Muscle of arm (tissue), 12 donors: ENCODE results near the gene ITGA7. TPM values are rescaled to one million over a fixed set of nuclear protein-coding genes. Genes with fewer than 3 reads are reported as not detected.
A peak's percentile ranks its signal among the peaks of the same experiment; 100 is the strongest.

Source experiments
- DNase-seq: peaks from one replicate; pipeline ENCODE4 v3.0.0-alpha.2; 2013
- polyA plus RNA-seq, 12 donors: library from polyadenylated mRNA; unstranded; fragments of 120-200 nt; gene quantifications; one replicate each; pipeline ENCODE4 v1.2.1, GENCODE V29; 2013; ENCODE audit not compliant: insufficient read length in 12 of 12

The ITGA7 gene
- polyA plus RNA-seq, 12 donors, result 185 to 513 (median 349) TPM

DNA sequence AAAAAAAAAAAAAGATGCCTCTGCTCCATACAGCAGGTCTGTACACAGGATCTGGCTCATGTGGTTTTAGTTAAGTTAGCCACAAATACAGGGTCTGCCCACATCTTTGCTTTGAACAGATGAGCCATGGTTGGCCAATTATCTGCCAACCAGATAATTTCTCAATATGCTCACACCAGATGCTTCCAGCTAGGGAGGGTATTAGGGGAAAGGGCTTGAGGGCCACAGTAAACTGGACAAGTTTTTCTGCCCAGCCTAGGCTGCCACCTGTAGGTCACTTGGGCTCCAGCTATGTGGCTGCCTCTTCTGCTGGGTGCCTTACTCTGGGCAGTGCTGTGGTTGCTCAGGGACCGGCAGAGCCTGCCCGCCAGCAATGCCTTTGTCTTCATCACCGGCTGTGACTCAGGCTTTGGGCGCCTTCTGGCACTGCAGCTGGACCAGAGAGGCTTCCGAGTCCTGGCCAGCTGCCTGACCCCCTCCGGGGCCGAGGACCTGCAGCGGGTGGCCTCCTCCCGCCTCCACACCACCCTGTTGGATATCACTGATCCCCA lies 13.3 kb upstream of the ITGA7 start:
- DNase-seq, result no peak

DNA sequence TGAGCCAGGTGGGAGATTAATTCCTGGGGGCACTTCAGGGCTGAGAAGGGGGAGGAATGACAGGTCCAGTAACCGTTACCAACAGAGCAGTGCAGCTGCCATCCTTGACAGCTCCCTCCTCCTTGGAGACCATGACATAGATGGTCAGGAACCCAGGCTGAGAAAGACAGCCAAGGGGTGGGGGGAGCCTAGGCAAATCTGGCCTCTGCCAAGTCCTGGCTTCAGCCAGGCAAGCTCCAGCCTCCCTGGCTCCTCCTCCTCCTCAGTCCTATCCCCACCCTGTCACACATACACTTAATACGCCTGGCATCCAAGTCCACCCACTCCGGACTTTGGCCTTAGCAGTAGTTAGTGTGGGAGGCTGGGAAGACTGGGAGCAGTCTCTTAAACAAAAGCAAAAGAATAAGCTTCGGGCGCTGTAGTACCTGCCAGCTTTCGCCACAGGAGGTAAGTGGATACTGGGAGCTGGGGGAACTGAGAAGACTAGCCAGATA lies 12.4 kb upstream of the ITGA7 start, which contains the start of gene RDH5:
TSS of gene RDH5 (plus strand) at position 323 of the 494 bp plus-strand sequence. CDS start 792 bp downstream, outside the sequence.
- DNase-seq, result no peak

DNA sequence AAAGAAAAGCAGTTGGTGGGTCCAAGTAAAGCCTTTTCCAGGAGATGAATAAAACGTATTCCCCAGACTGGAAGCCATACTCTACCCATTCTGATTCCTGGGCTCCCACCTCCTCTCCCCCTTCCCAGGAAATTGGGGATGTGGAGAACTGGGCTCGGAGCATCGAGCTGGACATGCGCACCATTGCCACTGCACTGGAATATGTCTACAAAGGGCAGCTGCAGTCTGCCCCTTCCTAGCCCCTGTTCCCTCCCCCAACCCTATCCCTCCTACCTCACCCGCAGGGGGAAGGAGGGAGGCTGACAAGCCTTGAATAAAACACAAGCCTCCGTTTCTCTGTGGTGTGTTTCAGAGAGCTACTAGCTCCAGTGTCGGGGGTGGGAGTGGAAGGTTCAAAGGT lies 11.7 kb upstream of the ITGA7 start:
- DNase-seq, result no peak

DNA sequence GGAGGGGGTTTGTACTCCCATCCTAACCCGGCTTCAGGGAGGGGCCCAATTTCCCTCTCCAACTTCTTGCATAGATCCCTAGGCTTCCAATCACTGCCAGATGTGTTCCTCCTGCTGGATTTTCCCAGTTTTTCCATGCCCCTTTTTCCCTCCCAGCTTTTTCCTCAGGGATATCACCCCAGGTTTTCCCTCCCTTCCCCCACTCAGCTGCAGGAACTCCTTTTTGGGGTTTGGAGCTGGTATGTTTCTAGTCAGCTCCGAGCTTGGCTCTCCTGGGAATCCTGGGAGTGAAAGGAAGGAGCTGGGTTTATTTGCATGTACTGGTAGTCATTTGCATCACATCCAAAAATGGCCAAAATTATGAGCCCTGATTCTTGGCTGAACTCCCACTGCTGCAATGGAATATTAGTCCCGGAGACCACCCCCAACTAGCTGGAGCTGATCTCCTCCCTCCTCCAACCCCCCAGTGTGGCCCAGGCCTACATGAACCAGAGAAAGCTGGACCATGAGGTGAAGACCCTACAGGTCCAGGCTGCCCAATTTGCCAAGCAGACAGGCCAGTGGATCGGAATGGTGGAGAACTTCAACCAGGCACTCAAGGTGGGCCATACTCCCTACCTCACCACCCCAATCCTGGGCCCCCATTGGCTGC lies 11.0 kb upstream of the ITGA7 start:
- no peak for DNase-seq

DNA sequence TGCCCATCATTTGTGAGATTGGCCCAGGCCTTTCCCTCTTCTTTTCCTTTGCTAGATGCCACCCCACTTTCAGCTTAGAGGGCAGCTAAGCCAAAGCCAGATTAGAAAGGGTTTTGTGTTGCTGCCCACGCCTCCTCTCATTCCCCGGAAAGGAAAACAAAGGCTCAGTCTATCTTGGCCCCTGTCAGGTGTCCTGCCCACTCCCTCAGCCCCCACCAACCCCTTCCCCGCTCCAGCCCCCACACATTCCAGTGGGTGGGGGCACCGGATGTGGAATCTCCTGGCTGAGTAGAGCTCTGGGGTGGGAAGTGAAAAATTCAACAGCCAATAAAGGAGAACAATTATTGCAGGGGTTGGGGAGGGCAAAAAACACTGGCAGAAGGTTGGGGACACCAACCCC lies 10.3 kb upstream of the ITGA7 start:
- no peak for DNase-seq

DNA sequence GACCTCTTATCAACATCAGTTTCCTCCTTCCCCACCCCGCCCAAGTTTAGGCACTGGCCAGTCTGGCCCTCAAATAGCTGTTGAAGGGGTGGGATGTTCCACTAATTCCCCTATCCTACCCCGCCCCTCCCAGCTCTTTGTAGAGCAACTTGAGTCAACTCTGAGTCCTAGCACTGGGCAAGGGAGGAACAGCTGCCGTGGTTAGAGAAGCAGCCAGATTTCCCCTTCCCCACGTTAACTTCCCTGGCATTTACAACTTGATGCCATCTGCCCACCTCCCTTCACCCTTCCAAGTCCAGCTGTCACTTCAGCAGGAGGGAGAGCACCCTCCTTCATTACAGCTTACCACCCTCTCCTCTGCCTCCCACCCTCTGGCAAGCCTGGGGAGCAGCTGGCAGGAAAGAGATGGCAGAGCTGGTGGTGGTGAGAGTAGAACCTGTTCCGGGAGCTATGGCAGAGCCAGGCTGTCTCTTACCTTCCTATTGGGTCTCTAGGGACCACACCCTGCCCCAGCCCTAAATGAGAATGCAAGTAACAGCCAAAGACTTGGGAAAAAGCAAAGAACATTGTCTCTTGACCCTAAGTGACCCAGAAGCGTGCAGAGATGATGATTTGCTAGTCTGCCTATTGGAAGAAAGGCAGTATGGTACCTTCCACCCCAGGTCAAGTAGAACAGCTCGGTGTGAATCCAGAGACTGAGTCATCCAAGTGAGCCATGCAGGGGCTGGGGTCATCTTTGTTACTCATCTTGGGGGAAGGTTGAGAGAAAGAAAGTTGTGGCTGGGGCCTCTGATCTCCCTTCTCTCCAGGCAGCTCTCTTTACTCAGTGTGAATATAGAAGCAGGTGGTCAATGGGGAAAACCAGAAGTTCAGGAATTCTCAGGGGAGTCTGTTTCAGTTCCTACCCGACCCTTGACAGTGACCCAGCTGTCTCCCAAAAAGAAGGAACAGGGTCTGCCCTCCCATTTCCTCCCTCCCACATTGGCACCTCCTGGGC lies 9.6 kb upstream of the ITGA7 start:
- no peak for DNase-seq

DNA sequence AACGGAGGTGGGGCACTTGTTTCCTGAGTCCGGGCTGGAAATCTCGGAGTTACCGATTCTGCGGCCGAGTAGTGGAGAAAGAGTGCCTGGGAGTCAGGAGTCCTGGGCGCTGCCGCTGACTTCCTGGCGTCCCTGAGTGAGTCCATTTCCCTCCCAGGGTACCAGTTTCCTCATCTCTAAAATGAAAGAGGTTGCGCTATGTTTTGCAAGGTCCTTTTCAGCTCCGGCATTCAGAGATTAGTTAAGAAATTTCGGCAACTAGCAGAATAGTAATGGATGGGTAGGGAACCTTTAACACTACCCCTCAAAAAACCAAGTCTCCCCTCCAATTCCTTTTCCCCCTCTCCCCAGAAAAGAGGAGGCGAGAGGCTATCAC lies 8.9 kb upstream of the ITGA7 start:
- DNase-seq, result no peak

DNA sequence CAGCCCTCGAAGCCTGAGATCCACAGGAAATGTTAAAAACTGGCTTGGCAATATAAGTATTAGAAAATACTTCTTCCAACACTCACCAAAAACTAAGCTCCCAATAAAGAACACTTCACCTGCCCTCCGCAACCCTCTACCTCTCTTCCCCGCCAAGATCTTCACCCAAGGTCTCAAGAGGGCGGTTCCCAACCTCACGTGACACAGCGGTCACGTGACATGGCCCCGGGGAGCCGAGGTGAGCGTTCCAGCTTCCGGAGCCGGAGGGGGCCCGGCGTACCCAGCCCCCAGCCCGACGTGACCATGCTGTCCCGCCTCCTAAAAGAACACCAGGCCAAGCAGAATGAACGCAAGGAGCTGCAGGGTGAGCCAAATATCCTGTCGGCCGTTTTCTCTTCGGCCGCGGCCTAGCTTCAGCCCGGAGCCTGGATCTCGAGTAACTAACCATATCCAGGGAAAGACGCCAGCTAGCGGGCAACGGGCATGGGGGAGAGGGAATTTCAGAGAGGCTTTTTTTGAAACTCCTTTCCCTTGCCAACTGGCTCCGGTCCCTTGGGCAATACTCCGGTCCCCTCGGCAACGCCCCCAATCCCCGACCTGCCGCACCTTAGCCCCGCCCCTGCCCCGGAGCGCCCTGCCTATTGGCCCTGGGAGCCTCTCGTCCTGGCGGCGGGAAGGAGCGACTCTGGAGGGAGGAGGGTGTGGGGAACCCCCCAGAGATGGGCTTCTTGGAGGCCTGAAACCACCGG lies 8.3 kb upstream of the ITGA7 start, which contains the start of gene BLOC1S1:
TSS of gene BLOC1S1 (plus strand) at position 214 of the 749 bp plus-strand sequence. CDS start at position 220, 6 bp downstream.
- DNase-seq, result peak; percentile 96

DNA sequence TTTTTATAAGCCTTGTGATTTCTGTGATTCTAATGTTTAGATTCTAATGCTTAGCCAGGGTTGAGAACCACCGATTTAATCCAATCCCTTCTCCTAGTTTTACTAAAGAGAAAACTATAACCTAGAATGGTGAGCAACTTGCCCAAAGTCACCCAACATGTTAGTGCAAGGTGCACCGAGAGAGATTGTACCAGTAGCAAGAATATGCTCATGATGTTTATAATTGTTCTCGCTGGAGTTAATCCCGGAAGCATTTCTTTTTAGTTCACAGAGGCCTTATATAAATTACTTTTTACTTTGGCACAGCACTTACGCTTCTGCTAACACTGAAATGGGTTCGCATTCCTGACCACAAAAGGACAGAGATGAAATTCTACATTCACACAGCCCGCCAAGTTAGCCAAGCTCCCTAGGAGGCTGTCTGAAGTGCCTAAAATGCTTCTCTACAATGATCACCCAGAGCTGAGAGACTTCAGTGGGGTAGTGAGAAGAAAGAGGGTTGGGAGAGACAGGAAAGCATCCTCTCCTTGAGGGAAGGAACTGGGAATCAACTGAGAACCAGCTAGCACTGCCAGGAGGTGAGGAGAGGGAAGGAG lies 7.6 kb upstream of the ITGA7 start:
- DNase-seq, result no peak

DNA sequence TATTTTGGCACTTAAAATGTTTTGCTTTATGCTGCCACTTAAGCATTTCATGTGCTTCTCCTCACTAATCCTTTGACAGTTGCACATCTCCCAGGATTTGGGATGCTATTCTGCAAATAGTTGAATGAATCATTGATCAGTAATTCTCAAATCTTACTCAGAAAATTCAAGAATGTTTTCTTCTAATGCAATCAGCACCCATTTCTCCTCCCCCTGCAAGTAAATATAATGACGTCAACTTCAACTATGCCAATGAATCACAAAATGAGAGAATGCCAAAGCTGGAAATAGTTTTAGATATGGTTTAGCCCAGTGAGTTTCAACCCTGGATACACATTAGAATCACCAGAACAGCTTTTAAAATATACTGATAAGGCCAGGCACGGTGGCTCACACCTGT lies 6.0 kb upstream of the ITGA7 start:
- DNase-seq, result no peak

DNA sequence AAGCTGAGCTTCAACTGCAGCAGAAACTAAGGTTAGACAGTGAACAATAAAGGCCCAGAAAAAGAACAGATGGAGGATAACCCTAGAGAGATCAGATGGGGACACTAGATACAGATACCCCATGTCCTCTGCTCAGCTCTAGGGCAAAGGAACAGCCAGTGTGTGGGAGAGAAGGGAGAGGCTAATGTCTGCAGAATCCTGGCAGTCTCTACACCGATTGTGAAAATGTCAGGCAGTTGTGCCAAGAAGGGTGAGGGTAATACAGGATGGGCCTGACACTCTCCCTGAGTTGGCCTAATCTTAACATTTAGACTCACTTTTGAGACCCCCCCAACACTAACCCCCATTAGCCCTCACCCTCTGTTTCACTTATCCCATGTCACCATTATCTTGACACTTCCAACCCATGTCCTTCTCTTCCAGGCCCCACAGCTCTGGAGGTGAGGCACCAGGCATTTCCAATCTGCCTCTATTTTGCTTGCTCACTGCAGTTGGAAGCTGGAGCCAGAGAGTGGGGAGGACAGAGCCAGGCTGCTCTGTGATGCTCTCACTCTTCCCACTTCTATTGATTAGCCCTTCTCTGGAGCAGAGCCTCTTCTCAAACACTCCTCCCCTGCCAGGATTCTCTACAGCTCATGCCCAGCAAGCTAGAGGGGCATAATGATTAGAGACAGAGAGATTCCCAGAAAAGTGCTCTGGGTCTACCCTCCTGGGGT lies 5.2 kb upstream of the ITGA7 start:
- no peak for DNase-seq

DNA sequence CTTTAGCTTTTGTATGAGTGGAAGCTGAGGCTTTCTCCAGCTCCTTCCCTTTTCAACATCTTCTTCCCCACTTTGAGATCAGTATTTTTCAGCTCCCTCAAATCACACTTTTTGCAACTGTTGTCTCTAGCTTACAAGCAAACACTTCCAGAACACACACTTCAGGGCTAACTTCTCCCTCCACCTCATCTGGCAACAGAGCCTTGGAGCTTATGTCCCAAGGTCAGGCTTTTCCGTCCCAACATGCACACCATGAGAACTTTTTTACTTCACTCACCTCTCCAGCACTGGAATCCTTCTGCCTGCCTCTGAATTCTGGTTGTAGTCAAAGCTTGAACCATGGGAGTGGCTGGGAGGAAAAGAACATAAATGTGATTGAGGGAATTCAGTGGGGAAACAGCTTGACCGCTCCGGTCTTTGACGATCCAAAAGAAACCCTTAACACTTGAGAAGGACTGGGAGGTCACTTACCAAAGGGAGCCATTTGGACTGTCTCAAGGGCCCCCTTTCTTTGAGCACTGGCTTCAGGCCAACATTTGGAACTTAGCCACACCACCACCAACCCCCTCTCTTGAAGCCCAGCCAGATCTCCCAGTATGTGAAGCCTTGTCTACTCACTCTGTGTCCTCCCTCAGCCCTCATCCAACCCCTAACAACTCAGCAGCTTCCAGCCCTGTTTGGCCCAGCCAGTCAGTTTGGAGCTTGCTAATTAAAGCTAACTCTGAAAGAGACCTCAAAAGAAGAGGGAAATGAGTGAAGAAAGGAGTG lies 4.3 kb upstream of the ITGA7 start:
- no peak for DNase-seq

DNA sequence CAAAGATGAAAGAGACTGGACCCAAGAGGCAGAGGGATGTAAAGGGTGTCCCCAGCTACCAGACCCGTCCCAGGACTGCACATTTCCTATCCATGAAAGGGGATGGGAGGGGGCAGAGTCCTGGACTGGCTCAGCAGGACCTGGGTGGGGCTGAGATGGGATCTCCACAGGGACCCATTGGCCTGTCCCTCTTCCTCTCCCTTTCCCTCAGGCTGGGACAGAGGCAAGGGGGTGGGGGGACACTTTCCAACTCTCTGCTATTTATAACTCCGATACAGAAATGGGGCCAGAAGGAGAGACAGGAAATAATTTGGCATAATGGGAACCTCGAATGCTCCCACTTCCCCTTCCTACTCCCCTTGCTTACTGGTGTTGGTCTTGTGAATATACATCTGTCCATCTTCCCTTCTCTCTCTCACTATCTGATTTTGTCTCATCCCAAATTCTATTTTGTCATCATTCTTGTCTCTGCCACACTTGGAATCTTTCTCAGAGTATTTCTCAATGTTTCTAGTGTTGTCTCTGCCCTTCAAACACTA lies 1.1 kb upstream of the ITGA7 start:
- no peak for DNase-seq

DNA sequence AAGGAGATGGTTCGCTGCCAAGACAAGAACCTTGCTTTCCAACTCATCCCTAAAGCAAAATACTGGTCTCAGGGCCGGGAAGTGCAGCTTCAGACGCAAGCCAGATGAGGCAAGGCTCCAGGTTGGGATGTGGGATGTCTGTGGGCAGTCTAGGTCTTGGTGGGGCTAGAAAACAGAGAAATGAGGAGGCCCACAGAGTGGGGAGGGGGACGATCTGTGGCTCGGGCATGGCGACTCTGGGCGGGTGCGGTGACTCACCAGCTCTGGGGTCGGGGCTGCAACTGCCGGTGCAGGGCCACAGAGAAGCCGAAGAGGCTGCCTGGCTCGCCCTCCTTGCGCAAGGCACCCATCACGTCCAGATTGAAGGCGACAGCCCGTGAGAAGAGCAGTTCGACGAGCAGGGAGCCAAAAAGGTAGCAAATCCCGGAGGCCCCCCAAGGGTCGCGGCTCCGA lies 459 bp downstream of the ITGA7 start:
- no peak for DNase-seq

DNA sequence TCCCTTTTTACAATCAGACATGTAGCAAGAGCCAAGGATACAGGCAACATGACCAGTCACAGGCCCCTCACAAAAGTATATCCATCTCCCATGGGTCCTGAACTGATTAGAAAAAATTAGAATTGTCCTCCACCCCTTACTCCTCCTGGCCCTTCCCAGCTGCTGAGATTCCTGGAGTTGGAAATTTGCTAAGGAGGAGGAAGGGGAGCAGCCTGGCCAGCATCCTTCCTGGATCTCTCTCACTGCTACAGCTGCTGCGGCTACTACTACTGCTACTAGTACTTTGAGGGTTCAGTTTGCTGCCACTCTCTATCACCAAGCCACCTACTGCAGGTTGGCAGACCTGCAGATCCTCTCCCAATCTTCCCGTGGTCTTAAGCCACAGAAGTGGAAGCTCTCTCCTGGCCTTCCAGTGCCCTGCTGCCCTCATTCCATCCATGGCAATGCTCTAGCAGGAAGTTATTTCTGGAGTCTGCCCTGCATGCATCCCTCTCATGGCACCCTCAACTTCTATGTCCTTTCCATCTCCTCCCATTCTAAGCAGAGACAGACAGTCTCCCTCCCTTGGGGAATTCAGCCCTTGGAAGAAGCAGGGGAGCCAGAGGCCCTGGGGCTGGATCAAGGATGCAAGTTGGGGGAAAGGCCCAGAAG lies 1.0 kb downstream of the ITGA7 start:
- DNase-seq, result no peak

DNA sequence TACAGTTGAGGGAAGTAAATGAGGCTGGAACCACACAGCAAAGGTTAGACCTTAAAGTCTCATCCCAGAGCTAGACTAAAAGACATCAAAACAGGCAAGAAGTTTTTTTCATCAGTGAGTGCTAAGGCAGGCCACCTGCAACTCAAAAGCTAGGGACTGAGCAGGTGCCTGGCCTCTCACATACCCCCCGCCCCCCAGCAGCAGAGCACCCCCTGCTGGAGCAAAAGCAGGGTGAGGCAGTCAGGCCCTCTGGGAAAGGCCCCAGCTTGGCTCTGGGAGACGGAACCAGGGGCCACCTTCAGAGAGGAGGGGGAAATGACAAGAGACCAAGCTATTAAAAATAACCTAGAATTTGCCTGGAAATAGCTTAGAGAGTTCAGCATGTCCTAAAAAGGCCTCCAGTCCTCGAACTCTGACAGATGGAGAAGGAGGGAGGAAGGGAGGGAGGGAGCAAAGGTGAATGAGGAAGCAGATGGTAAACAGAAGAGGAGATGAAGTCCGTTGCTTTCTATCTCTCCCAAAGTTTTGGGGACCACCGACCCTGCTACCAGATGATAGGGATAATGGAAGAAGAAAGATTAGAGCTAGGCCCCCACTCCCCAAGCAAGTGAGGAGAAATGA lies 1.8 kb downstream of the ITGA7 start:
- DNase-seq, result no peak

DNA sequence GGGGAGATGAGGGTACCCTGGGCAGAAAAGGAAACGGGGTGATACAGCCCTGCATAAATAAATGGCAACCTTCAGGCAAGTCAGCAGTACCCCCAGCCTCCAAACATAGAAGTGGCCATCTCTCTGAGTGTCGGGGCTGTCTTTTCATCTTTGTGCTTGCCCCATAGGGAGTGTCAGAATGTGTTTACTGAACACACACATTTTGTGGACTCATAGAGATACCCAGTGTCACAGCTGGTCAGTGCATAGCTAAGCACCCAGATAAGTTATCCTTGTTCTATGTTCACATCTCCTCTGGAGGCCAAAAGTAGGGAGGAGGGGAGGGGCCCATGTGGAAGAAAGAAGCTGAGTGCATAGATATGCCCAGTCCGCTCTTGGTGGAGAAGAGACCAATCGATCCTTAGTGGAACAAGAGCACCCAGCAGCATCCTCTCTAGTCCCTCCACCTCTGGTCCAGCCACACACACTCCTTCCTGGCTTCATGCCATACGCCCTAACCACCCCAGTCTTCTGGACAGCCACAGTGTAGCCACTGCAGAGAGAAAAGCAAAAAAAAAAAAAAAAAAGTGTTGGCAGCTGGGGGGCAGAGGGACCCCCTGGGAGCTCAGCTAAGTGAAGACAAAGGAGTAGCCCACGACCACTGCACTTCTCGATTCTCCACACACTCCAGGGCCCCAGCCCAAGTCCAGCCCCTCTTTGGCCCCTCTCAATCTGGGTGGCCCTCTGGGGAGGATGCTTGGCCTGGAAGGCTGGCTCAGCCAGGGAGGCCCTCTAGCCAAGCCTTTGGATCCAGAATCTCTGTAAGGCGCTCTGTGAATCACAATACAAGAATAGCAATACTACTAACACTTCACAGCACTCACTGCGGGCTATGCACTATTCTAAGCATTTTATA lies 2.6 kb downstream of the ITGA7 start:
- no peak for DNase-seq
